Daoy (cell line): ENCODE results near the gene PPP6R3. TPM values are rescaled to one million over a fixed set of nuclear protein-coding genes. Genes with fewer than 3 reads are reported as not detected.
"Not testable (repeated sequence)": the region's sequence is repeated elsewhere in the genome, so short reads cannot be mapped to it uniquely, and the experiment has no call there.

Experiments
- DNase-seq: peaks from one replicate; pipeline ENCODE4 v3.0.0-alpha.2; 2015; ENCODE audit warnings: low read depth
- total RNA-seq: library from RNA; depleted of rRNA; stranded (reverse); fragments of >200 nt; shearing (Covaris generic); gene quantifications from 2 replicates; pipeline ENCODE4 v1.2.3, GENCODE V29; 2014

PPP6R3 gene
- total RNA-seq, 1 experiment from 2014 or later = 85.4 TPM

- DNase-seq = no peak
Observed at GRCh38 chr11:68457216-68457897, 3.2 kb upstream of the PPP6R3 start.

DNA sequence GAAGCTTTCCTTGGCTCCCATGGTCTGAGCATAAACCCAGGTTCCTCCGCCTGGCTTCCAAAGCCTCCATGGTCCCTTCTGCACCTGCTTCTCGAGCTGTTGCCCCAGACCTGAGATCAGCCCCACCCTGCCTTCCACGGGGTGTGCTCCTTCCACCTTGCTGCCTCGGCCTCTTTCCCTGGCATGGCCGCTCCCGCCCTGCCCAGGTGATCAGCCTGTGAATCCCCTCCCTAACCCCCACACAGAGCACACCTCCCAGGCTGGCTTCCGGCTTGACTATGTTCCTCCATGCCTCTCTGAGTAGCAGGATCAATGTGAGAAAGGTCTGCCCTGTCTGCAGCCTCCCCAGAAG, 2.7 kb upstream of the PPP6R3 start:
- DNase-seq = no peak

GRCh38 chr11:68458340-68458739, 2.2 kb upstream of the PPP6R3 start:
- DNase-seq = not testable (repeated sequence)

DNA sequence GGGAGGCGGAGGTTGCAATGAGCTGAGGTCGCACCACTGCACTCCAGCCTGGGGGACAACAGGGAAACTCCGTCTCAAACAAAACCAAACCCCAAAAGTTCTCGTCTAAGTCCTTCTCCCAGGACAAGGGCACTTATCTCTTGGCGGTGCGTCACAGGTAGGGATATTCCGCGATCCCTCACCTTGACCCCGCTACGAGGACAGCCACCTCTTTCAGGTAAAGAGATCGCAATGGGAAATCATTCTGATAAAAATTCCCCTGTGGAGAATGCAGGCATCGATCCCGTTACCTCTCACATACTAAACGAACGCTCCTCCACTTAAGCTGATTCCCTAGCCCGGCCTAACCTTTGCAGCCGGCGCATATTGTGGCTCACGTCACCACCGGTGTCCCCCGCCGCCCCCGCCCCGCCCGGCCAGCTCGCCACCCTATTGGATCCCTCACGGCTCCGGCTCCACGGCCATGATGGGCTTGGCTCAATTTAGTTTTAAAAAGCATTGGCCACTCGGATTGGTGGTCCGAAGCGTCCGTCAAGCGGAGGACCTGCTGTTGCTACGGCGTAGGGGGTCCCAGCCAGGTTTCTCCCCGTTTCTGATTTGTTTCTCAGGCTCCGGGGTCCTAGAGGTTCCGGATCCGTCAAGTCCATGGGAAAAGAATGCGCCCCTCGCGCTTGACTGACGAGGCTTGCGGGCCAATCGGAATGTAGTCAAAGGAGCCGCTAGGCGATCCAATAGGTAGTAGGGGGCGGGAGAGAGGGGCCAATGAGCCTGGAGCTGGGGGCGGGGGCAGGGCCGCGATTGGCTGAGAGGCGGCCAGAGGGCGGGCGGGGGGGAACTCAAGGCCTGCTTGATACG, 439 bp upstream of the PPP6R3 start:
- peak; percentile 98 for DNase-seq

GRCh38 chr11:68461575-68461917, 994 bp downstream of the PPP6R3 start:
- no peak for DNase-seq

DNA sequence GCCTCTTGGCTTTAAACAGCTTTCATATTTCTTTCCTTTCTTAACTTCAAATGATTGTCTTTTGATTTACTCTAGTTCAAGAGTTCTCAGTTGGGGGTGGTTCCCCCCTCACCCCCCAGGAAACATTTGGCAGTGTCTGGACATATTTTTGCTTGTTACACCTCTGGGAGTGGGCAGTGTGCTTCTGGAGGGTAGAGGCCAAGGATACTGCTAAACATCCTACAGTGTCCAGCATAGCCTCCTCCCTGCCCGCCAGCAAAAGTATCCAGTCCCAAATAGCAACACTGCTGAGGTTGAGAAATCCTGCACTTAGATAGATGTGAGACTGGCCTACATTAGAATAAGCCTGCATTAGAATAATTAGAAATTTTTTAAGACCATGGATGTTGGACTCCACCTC, 3.2 kb downstream of the PPP6R3 start:
- no peak for DNase-seq

GRCh38 chr11:68467201-68467834, 6.8 kb downstream of the PPP6R3 start:
- no peak for DNase-seq

GRCh38 chr11:68468217-68468828, 7.8 kb downstream of the PPP6R3 start:
- no peak for DNase-seq

DNA sequence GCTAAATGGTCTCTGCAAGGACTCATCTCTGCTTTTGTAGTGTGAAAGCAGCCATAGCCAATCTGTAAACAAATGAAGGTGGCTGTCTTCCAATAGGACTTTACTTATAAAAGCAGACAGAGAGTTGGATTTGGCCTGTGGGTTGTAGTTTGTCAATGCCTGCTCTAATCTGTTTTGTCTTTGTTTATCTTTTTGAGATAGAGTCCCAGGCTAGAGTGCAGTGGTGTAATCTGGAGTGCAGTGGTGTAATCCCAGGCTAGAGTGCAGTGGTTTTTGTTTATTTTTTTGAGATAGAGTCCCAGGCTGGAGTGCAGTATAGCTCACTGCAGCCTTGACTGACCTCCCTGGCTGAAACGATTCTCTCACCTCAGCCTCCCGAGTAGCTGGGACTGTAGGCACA, 8.6 kb downstream of the PPP6R3 start:
- no peak for DNase-seq

DNA sequence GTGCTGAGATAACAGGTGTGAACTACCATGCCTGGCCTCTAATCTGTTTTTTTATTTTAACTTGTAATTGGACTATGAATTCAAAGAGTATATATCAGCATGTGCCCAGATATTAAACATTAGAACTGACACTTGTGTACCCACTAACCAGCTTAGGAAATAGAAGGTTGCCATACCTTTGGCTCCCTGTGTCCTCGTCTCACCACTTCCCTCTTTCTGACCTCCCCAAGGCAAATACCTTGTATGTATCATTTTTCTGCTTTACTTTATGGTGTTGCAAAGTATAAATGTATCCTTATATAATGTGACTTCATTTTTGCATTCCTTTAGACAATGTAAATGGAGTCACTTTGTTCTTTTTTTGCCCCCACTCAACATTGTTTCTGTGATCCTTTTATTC, 9.1 kb downstream of the PPP6R3 start:
- no peak for DNase-seq

GRCh38 chr11:68470304-68470811, 9.8 kb downstream of the PPP6R3 start:
- no peak for DNase-seq

GRCh38 chr11:68471360-68472340, 11.1 kb downstream of the PPP6R3 start:
- peak; percentile 89 for DNase-seq

GRCh38 chr11:68472778-68473177, 12.2 kb downstream of the PPP6R3 start:
- no peak for DNase-seq

GRCh38 chr11:68473693-68474092, 13.1 kb downstream of the PPP6R3 start:
- DNase-seq = no peak

DNA sequence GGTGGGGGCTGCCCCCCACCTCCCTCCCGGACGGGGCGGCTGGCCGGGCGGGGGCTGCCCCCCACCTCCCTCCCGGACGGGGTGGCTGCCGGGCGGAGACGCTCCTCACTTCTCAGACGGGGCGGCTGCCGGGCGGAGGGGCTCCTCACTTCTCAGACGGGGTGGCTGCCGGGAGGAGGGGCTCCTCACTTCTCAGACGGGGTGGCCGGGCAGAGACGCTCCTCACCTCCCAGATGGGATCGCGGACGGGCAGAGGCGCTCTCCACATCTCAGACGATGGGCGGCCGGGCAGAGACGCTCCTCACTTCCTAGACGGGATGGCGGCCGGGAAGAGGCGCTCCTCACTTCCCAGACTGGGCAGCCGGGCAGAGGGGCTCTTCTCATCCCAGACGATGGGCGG, 15.1 kb downstream of the PPP6R3 start:
- not testable (repeated sequence) for DNase-seq

DNA sequence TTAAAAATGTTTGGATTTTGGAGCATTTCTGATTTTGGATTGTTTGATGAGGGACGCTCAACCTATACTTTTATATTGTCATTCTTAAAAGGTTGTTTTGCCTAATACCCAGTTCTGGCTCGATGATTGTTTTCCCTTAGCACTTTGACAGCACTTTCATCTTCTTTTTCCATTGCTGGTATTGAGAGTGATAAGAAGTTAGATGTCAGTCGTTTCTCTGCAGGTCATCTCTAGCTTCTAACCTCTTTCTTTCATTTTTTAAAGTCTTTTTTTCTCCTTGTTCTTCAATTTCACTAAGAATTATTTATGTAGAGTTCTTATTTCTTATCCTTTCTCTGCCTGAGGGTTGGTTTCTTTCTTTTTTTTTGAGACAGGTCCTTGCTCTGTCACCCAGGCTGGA, 18.8 kb downstream of the PPP6R3 start:
- DNase-seq = no peak

DNA sequence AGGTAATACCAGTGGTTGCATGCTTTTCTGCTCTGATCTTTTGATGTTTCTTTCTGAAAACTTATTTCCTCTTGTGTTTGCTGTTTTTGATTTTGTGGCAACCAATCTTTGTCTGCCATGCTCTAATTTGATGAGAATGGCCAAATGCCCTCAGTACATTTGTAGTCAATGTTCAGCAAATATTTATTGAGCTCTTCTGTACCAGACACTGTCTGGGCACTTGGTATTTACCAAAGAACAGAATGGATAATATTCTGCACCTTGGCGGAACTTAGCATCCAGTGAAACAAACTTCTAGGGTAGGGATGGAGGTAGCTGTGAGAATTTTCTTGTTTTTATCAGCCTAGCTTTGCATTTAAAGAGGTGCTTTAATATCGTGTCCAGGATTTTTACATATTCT, 19.6 kb downstream of the PPP6R3 start:
- no peak for DNase-seq

DNA sequence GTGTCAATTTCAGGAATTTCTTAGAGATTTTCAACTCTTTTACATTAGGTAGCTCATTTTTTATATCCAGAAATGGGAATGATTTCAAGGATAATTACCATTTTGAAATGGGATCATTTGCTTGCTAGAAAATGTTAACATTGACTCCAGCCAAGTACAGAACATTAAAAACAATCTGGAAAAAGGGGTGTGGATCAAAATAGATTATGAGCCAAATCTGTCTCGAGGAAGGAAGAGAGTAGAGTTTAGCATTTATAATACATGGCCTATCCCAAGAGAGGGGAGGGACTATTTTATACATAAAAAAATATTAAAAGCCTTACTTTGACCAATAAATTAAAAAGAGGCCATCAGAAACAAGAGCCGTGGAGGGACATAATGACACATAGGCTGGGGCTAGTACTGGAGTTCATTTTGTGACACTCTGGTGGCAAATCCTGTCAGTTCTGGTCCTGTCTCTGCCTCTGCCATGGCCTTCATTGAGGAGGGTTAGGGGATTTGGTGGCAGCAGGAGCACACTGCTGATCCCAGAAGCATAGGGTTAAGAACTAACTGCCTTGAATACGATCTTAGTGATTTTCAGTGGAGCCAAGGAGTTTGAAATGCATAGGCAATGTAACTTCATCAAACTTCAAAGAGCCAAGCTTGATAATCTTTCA, 20.4 kb downstream of the PPP6R3 start:
- no peak for DNase-seq

- no peak for DNase-seq
Observed at GRCh38 chr11:68481579-68482240, 21.2 kb downstream of the PPP6R3 start.

DNA sequence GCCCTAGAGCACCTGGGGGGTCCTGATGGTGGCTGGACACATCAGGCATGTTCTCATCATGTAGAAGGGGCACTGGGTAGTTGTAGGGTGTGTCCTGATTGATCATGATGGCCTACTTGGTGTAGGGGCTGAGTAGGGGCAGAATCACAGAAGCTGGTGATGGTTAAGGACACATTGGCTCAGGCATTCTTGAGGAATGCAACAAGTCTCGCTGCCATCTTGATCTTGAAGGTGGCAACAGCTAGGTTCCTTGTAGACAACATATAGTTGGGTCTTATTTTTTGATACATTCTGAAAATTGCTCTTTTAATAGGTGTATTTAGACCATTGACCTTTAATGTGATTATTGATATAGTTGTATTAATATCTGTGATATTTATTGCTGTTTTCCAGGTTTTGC, 28.1 kb downstream of the PPP6R3 start:
- no peak for DNase-seq
